Osteoblast (primary cell): Measurements from ENCODE around the gene ZNF439. TPM values are rescaled to one million over a fixed set of nuclear protein-coding genes. Genes with fewer than 3 reads are reported as not detected.
"Not testable (repeated sequence)": the region's sequence is repeated elsewhere in the genome, so short reads cannot be mapped to it uniquely, and the experiment has no call there.

Source experiments
- DNase-seq: peaks from one replicate; pipeline ENCODE4 v3.0.0; 2011; ENCODE audit warnings: low spot score, mixed read lengths; ENCODE audit not compliant: insufficient read length; ENCODE audit errors: missing footprints
- H2AFZ ChIP-seq: 2 replicates; pipeline ENCODE4 v1.6.0; 2011; ENCODE audit warnings: mild to moderate bottlenecking, low read length
- H3K27ac ChIP-seq: 2 replicates; pipeline ENCODE4 v1.5.1; 2011; ENCODE audit warnings: mild to moderate bottlenecking, low read depth, low read length, moderate library complexity
- H3K27me3 ChIP-seq: 2 replicates; pipeline ENCODE4 v1.6.0; 2012; ENCODE audit warnings: mild to moderate bottlenecking, control low read depth, inconsistent platforms, low read length, moderate library complexity; ENCODE audit not compliant: insufficient read depth
- H3K36me3 ChIP-seq: 2 replicates; pipeline ENCODE4 v1.5.1; 2011; ENCODE audit warnings: mild to moderate bottlenecking, low read length, control low read depth, moderate library complexity; ENCODE audit not compliant: insufficient read depth
- H3K4me1 ChIP-seq: 2 replicates; pipeline ENCODE4 v1.5.1; 2011; ENCODE audit warnings: mild to moderate bottlenecking, low read length, control low read depth, moderate library complexity; ENCODE audit not compliant: insufficient read depth
- H3K4me2 ChIP-seq: 2 replicates; pipeline ENCODE4 v1.6.0; 2011; ENCODE audit warnings: mild to moderate bottlenecking, low read length; ENCODE audit not compliant: insufficient read depth
- H3K4me3 ChIP-seq: fragments of 200-600 bp; sonication (generic); 3 replicates; pipeline ENCODE4 v1.5.1; 2012; ENCODE audit warnings: mild to moderate bottlenecking, low read length, inconsistent platforms; ENCODE audit not compliant: insufficient read depth
- H3K79me2 ChIP-seq: 2 replicates; pipeline ENCODE4 v1.6.0; 2012; ENCODE audit warnings: mild to moderate bottlenecking, low read length, control low read depth, inconsistent platforms; ENCODE audit not compliant: insufficient read depth
- H3K9me3 ChIP-seq: 2 replicates; pipeline ENCODE4 v1.5.1; 2011; ENCODE audit warnings: low read depth, low read length, control low read depth
- H4K20me1 ChIP-seq: 2 replicates; pipeline ENCODE4 v1.6.0; 2012; ENCODE audit warnings: mild to moderate bottlenecking, low read length, control low read depth; ENCODE audit not compliant: insufficient read depth
- CTCF ChIP-seq: IDR thresholded peaks from 2 replicates; pipeline ENCODE4 v1.5.1; 2011; ENCODE audit warnings: mild to moderate bottlenecking, low read depth, low read length, moderate library complexity; ENCODE audit errors: extremely low read depth
- total RNA-seq: library from RNA; depleted of rRNA; stranded (reverse); fragments of >200 nt; gene quantifications from 2 replicates; pipeline ENCODE4 v1.2.3, GENCODE V29; 2012

Gene ZNF439
- total RNA-seq, 1 donor = 8.7 TPM

- H3K27ac ChIP-seq = no peak overlapping the region
- no peaks in the 10 kb centered on the region for H4K20me1 ChIP-seq
- no peak for DNase-seq
- H2AFZ ChIP-seq = no peak overlapping the region
- H3K79me2 ChIP-seq = no peaks in the 10 kb centered on the region
- peaks cover 6% of the 10 kb centered on the region for H3K4me1 ChIP-seq
- no peaks in the 10 kb centered on the region for H3K9me3 ChIP-seq
- no peak overlapping the region for H3K4me3 ChIP-seq
- H3K27me3 ChIP-seq = no peaks in the 10 kb centered on the region
- no peak for TF ChIP-seq CTCF
- H3K36me3 ChIP-seq = no peaks in the 10 kb centered on the region
- H3K4me2 ChIP-seq = no peak overlapping the region
Measured at GRCh38 chr19:11890634-11891033, 42.1 kb downstream of the ZNF439 start.

- H4K20me1 ChIP-seq = no peaks in the 10 kb centered on the region
- no peaks in the 10 kb centered on the region for H3K27me3 ChIP-seq
- H3K36me3 ChIP-seq = no peaks in the 10 kb centered on the region
- H3K9me3 ChIP-seq = no peaks in the 10 kb centered on the region
- H3K4me3 ChIP-seq = no peak overlapping the region
- H3K27ac ChIP-seq = no peak overlapping the region
- no peak overlapping the region for H2AFZ ChIP-seq
- no peak for DNase-seq
- no peaks in the 10 kb centered on the region for H3K79me2 ChIP-seq
- no peaks in the 10 kb centered on the region for H3K4me1 ChIP-seq
- H3K4me2 ChIP-seq = no peak overlapping the region
- TF ChIP-seq CTCF = no peak
Measured at GRCh38 chr19:11894851-11895250, 46.3 kb downstream of the ZNF439 start.

GRCh38 chr19:11902228-11902627 is 53.7 kb downstream of the ZNF439 start:
- DNase-seq = no peak
- no peak for TF ChIP-seq CTCF
- Histone ChIP-seq H2AFZ (no peak overlapping the region), H3K4me3 (no peak overlapping the region), H3K9me3 (peaks cover 22% of the 10 kb centered on the region), H3K4me1 (no peaks in the 10 kb centered on the region), H3K4me2 (no peak overlapping the region), H3K79me2 (no peaks in the 10 kb centered on the region), H3K27ac (no peak overlapping the region), H3K27me3 (no peaks in the 10 kb centered on the region), H4K20me1 (no peaks in the 10 kb centered on the region), H3K36me3 (peaks cover 15% of the 10 kb centered on the region)

- TF ChIP-seq CTCF = no peak
- Histone ChIP-seq H3K4me1 (no peaks in the 10 kb centered on the region), H2AFZ (no peak overlapping the region), H3K4me2 (no peak overlapping the region), H3K27me3 (no peaks in the 10 kb centered on the region), H3K27ac (no peak overlapping the region), H3K4me3 (no peak overlapping the region), H3K79me2 (no peaks in the 10 kb centered on the region), H3K9me3 (peaks cover 22% of the 10 kb centered on the region), H4K20me1 (no peaks in the 10 kb centered on the region), H3K36me3 (peaks cover 15% of the 10 kb centered on the region)
- DNase-seq = no peak
Measured at GRCh38 chr19:11905928-11906327, 57.4 kb downstream of the ZNF439 start.

GRCh38 chr19:11911937-11912336 is 63.4 kb downstream of the ZNF439 start:
- not testable (repeated sequence) for DNase-seq, H2AFZ ChIP-seq, H3K79me2 ChIP-seq, H3K9me3 ChIP-seq, H3K27me3 ChIP-seq, H3K36me3 ChIP-seq, H3K4me3 ChIP-seq, H3K4me1 ChIP-seq, H4K20me1 ChIP-seq, H3K27ac ChIP-seq, H3K4me2 ChIP-seq

GRCh38 chr19:11914417-11915051 is 66.0 kb downstream of the ZNF439 start:
- not testable (repeated sequence) for H3K4me2 ChIP-seq, H3K4me3 ChIP-seq, H3K27ac ChIP-seq, H3K4me1 ChIP-seq, H2AFZ ChIP-seq, H3K9me3 ChIP-seq, H3K27me3 ChIP-seq, H4K20me1 ChIP-seq, H3K36me3 ChIP-seq, DNase-seq, H3K79me2 ChIP-seq
